ENCODE data around the gene TOP3B. TPM values are rescaled to one million over a fixed set of nuclear protein-coding genes. Genes with fewer than 3 reads are reported as not detected.

TOP3B gene
- total RNA-seq, 1 donor from 2014 or later: 27.9 TPM

- no peak for TF ChIP-seq CTCF (IDR thresholded peaks at IDR 0.05; ENCODE audit: insufficient read depth, low read length, severe bottlenecking)
- no peaks in the 10 kb centered on the region for H3K27me3 ChIP-seq (ENCODE audit: control insufficient read depth, insufficient read depth, low read length)
- DNase-seq (ENCODE audit: low read depth): no peak
- FAIRE-seq: no peak
- no peaks in the 10 kb centered on the region for H3K36me3 ChIP-seq (ENCODE audit: control insufficient read depth, insufficient read depth, low read length)
- H3K4me3 ChIP-seq (ENCODE audit: low read depth, low read length): no peak overlapping the region
These were observed 8.1 kb upstream of the TOP3B start for GRCh38 chr22:21990445-21991303.

- DNase-seq (ENCODE audit: low read depth) (no peak), FAIRE-seq (no peak)
- no peaks in the 10 kb centered on the region for H3K27me3 ChIP-seq (ENCODE audit: control insufficient read depth, insufficient read depth, low read length)
- H3K36me3 ChIP-seq (ENCODE audit: control insufficient read depth, insufficient read depth, low read length): no peaks in the 10 kb centered on the region
- TF ChIP-seq CTCF (IDR thresholded peaks at IDR 0.05; ENCODE audit: insufficient read depth, low read length, severe bottlenecking): no peak
- H3K4me3 ChIP-seq (ENCODE audit: low read depth, low read length): no peak overlapping the region
These were observed 6.5 kb upstream of the TOP3B start for GRCh38 chr22:21989049-21989448.

GRCh38 chr22:21985214-21985613 is 2.6 kb upstream of the TOP3B start:
- no peak for FAIRE-seq
- no peak for DNase-seq (ENCODE audit: low read depth)
- TF ChIP-seq CTCF (IDR thresholded peaks at IDR 0.05; ENCODE audit: insufficient read depth, low read length, severe bottlenecking): no peak

GRCh38 chr22:21984793-21985192 is 2.2 kb upstream of the TOP3B start:
- FAIRE-seq: no peak
- H3K27me3 ChIP-seq (ENCODE audit: control insufficient read depth, insufficient read depth, low read length): no peaks in the 10 kb centered on the region
- peak; percentile 47 for TF ChIP-seq CTCF (IDR thresholded peaks at IDR 0.05; ENCODE audit: insufficient read depth, low read length, severe bottlenecking)
- peak; percentile 18 for DNase-seq (ENCODE audit: low read depth)
- peaks cover 2% of the 10 kb centered on the region for H3K36me3 ChIP-seq (ENCODE audit: control insufficient read depth, insufficient read depth, low read length)
- no peak overlapping the region for H3K4me3 ChIP-seq (ENCODE audit: low read depth, low read length)

More at GRCh38 chr22:21985214-21985613, 2.6 kb upstream of the TOP3B start:
- H3K36me3 ChIP-seq (ENCODE audit: control insufficient read depth, insufficient read depth, low read length): peaks cover 1% of the 10 kb centered on the region
- H3K4me3 ChIP-seq (ENCODE audit: low read depth, low read length): no peak overlapping the region
- H3K27me3 ChIP-seq (ENCODE audit: control insufficient read depth, insufficient read depth, low read length): no peaks in the 10 kb centered on the region

GRCh38 chr22:21981874-21982273 is 713 bp downstream of the TOP3B start:
- no peak for TF ChIP-seq CTCF (IDR thresholded peaks at IDR 0.05; ENCODE audit: insufficient read depth, low read length, severe bottlenecking)
- DNase-seq (ENCODE audit: low read depth): peak; percentile 3
- peaks cover 2% of the 10 kb centered on the region for H3K36me3 ChIP-seq (ENCODE audit: control insufficient read depth, insufficient read depth, low read length)
- FAIRE-seq: no peak
- peak overlapping the region; percentile 73 for H3K4me3 ChIP-seq (ENCODE audit: low read depth, low read length)
- H3K27me3 ChIP-seq (ENCODE audit: control insufficient read depth, insufficient read depth, low read length): no peaks in the 10 kb centered on the region

Data from bronchial epithelial cell (primary cell).